NB4 (cell line): ENCODE results near the gene MPHOSPH6.
"Not testable (repeated sequence)": the region's sequence is repeated elsewhere in the genome, so short reads cannot be mapped to it uniquely, and the experiment has no call there.

Experiments
- CTCF ChIP-seq: IDR thresholded peaks from one replicate; pipeline ENCODE4 v1.5.1; 2012; ENCODE audit warnings: low read depth, low read length
- MAX ChIP-seq: IDR thresholded peaks from 2 replicates; pipeline ENCODE4 v1.6.1; 2011; ENCODE audit warnings: low read depth, low read length
- MYC ChIP-seq: IDR thresholded peaks from 2 replicates; pipeline ENCODE4 v1.6.1; 2011; ENCODE audit warnings: low read depth, low read length
- POLR2A ChIP-seq: IDR thresholded peaks from 2 replicates; pipeline ENCODE4 v1.6.1; 2011; ENCODE audit warnings: mild to moderate bottlenecking; ENCODE audit not compliant: insufficient read length; ENCODE audit errors: extremely low read depth

GRCh38 chr16:82209314-82209713 is 39.3 kb upstream of the MPHOSPH6 start:
- not testable (repeated sequence) for TF ChIP-seq POLR2A, CTCF, MYC, MAX
